Chondrocyte (in vitro differentiated cells): Measurements from ENCODE around the gene NFKB2. TPM values are rescaled to one million over a fixed set of nuclear protein-coding genes. Genes with fewer than 3 reads are reported as not detected.

Source experiments
- DNase-seq: peaks from one replicate; pipeline ENCODE4 v3.0.0; 2021; ENCODE audit warnings: mixed read lengths, low spot score
- H3K27ac Mint-ChIP-seq: one replicate; pipeline ENCODE4 v1.8.0; 2021; ENCODE audit warnings: mild to moderate bottlenecking, moderate library complexity, mixed read lengths; ENCODE audit not compliant: unreplicated experiment
- H3K27me3 Mint-ChIP-seq: 2 replicates; pipeline ENCODE4 v1.8.0; 2021; ENCODE audit warnings: low read depth, mixed read lengths
- H3K36me3 Mint-ChIP-seq: 2 replicates; pipeline ENCODE4 v1.8.0; 2021; ENCODE audit warnings: low read depth, mixed read lengths
- H3K4me1 Mint-ChIP-seq: 2 replicates; pipeline ENCODE4 v1.8.0; 2021; ENCODE audit warnings: low read depth, mild to moderate bottlenecking, mixed read lengths
- H3K4me3 Mint-ChIP-seq: one replicate; pipeline ENCODE4 v1.8.0; 2021; ENCODE audit warnings: mild to moderate bottlenecking, moderate library complexity, mixed read lengths; ENCODE audit not compliant: unreplicated experiment
- H3K9me3 Mint-ChIP-seq: 2 replicates; pipeline ENCODE4 v1.8.0; 2021; ENCODE audit warnings: low read depth, mixed read lengths
- CTCF ChIP-seq: fragments of 200-600 bp; sonication (generic); IDR thresholded peaks from 2 replicates; pipeline ENCODE4 v1.5.0; 2021; ENCODE audit warnings: antibody characterized with exemption, mild to moderate bottlenecking, moderate library complexity
- total RNA-seq: library from RNA; stranded (reverse); gene quantifications from 3 replicates; pipeline ENCODE4 v1.2.1, GENCODE V29; 2021

Gene NFKB2
- total RNA-seq, 1 donor from 2014 or later = 38.0 TPM

GRCh38 chr10:102418622-102419268 lies 23.2 kb downstream of the NFKB2 start, which contains the start of gene PSD:
TSS of gene PSD (minus strand) at chr10:102418785. CDS start at chr10:102417038, 1,747 bp downstream.
- Mint-ChIP-seq H3K9me3 (no peaks in the 10 kb centered on the region), H3K27ac (no peak within 1 kb of the TSS), H3K36me3 (no peaks in the 10 kb centered on the region), H3K4me3 (peak within 1 kb of the TSS; percentile 98), H3K4me1 (peaks cover 33% of the 10 kb centered on the region), H3K27me3 (peaks cover 18% of the 10 kb centered on the region)
- no peak for DNase-seq
- no peak for TF ChIP-seq CTCF

- H3K9me3 Mint-ChIP-seq = no peaks in the 10 kb centered on the region
- TF ChIP-seq CTCF = no peak
- DNase-seq = no peak
- H3K4me1 Mint-ChIP-seq = peaks cover 33% of the 10 kb centered on the region
- peaks cover 18% of the 10 kb centered on the region for H3K27me3 Mint-ChIP-seq
- H3K36me3 Mint-ChIP-seq = peaks cover 1% of the 10 kb centered on the region
- H3K4me3 Mint-ChIP-seq = peak overlapping the region; percentile 98
- peak overlapping the region; percentile 17 for H3K27ac Mint-ChIP-seq
Measured at GRCh38 chr10:102419269-102420180, 24.0 kb downstream of the NFKB2 start.

- Mint-ChIP-seq H3K4me1 (peaks cover 33% of the 10 kb centered on the region), H3K4me3 (peak overlapping the region; percentile 98), H3K27me3 (peaks cover 18% of the 10 kb centered on the region), H3K9me3 (no peaks in the 10 kb centered on the region), H3K27ac (peak overlapping the region; percentile 96), H3K36me3 (peaks cover 1% of the 10 kb centered on the region)
- no peak for DNase-seq
- TF ChIP-seq CTCF = no peak
Measured at GRCh38 chr10:102420181-102420713, 24.7 kb downstream of the NFKB2 start.

GRCh38 chr10:102420714-102421506 lies 25.4 kb downstream of the NFKB2 start, which contains the start of gene FBXL15:
TSS of gene FBXL15 (plus strand) at chr10:102420836. CDS start at chr10:102421130, 294 bp downstream.
- peaks cover 18% of the 10 kb centered on the region for H3K27me3 Mint-ChIP-seq
- peaks cover 33% of the 10 kb centered on the region for H3K4me1 Mint-ChIP-seq
- TF ChIP-seq CTCF = no peak
- peak within 1 kb of the TSS; percentile 98 for H3K4me3 Mint-ChIP-seq
- no peak for DNase-seq
- peak within 1 kb of the TSS; percentile 96 for H3K27ac Mint-ChIP-seq
- no peaks in the 10 kb centered on the region for H3K9me3 Mint-ChIP-seq
- peaks cover 1% of the 10 kb centered on the region for H3K36me3 Mint-ChIP-seq
